OCI-LY7 (cell line): ENCODE results near the gene WNT7B. TPM values are rescaled to one million over a fixed set of nuclear protein-coding genes. Genes with fewer than 3 reads are reported as not detected.

Source experiments
- BruUV-seq: library from RNA; stranded (reverse); fragments of 400-500 nt; replicated peaks from 2 replicates; lab custom pipeline; 2021; lab: Mats Ljungman, UMichigan
- CTCF ChIA-PET: fragments of 300-600 bp; sonication (Branson Sonifier 250); formaldehyde crosslinking; loops from one replicate; lab custom pipeline; 2022; ENCODE audit warnings: antibody characterized with exemption; ENCODE audit not compliant: unreplicated experiment; lab: Charles Lee
- POLR2A ChIA-PET: fragments of 300-600 bp; sonication (Branson Sonifier 250); formaldehyde crosslinking; loops from one replicate; lab custom pipeline; 2022; ENCODE audit warnings: antibody characterized with exemption; lab: Charles Lee
- DNase-seq: peaks from one replicate; pipeline ENCODE4 v3.0.0-alpha.2; 2015; ENCODE audit warnings: low spot score
- H2AFZ ChIP-seq: fragments of 200-600 bp; sonication (generic), shearing (Covaris generic); 2 replicates; pipeline ENCODE4 v1.6.1; 2014; ENCODE audit warnings: mild to moderate bottlenecking, antibody characterized with exemption, low read length, moderate library complexity
- H3K27ac ChIP-seq: fragments of 200-600 bp; sonication (generic); 2 replicates; pipeline ENCODE4 v1.5.1; 2014; ENCODE audit warnings: mixed run types, low read depth, mild to moderate bottlenecking, moderate library complexity, low read length, inconsistent platforms; ENCODE audit not compliant: poor library complexity, severe bottlenecking
- H3K36me3 ChIP-seq: fragments of 200-600 bp; sonication (generic); 2 replicates; pipeline ENCODE4 v1.6.1; 2014; ENCODE audit warnings: mild to moderate bottlenecking, antibody characterized with exemption, low read length, moderate library complexity, mixed read lengths; ENCODE audit not compliant: insufficient read depth
- H3K4me1 ChIP-seq: fragments of 200-600 bp; sonication (generic); 2 replicates; pipeline ENCODE4 v1.5.1; 2014; ENCODE audit warnings: mild to moderate bottlenecking, low read length; ENCODE audit not compliant: insufficient read depth, poor library complexity, severe bottlenecking
- H3K4me2 ChIP-seq: fragments of 200-600 bp; sonication (generic); 2 replicates; pipeline ENCODE4 v1.6.1; 2014; ENCODE audit warnings: mild to moderate bottlenecking, low read length
- H3K4me3 ChIP-seq: fragments of 200-600 bp; sonication (generic); 2 replicates; pipeline ENCODE4 v1.5.1; 2014; ENCODE audit warnings: mild to moderate bottlenecking, low read depth, low read length; ENCODE audit not compliant: poor library complexity, severe bottlenecking
- H3K79me2 ChIP-seq: fragments of 200-600 bp; sonication (generic); 2 replicates; pipeline ENCODE4 v1.6.1; 2016; ENCODE audit warnings: low read depth, mild to moderate bottlenecking, low read length, moderate library complexity, mixed read lengths; ENCODE audit not compliant: insufficient read depth
- H3K9me2 ChIP-seq: fragments of 200-600 bp; sonication (generic); 2 replicates; pipeline ENCODE4 v1.6.1; 2016; ENCODE audit warnings: mild to moderate bottlenecking, low read length, mixed read lengths; ENCODE audit not compliant: insufficient read depth
- H3K9me3 ChIP-seq: fragments of 200-600 bp; sonication (generic); 2 replicates; pipeline ENCODE4 v1.6.1; 2014; ENCODE audit warnings: mild to moderate bottlenecking, mixed run types, low read length, mixed read lengths
- H4K20me1 ChIP-seq: fragments of 200-600 bp; sonication (generic); 2 replicates; pipeline ENCODE4 v1.6.1; 2014; ENCODE audit warnings: mild to moderate bottlenecking, antibody characterized with exemption, low read length, moderate library complexity, mixed read lengths; ENCODE audit not compliant: insufficient read depth
- CTCF ChIP-seq: fragments of 200-600 bp; sonication (generic); conservative IDR thresholded peaks from 2 replicates; pipeline ENCODE4 v1.5.1; 2014; ENCODE audit warnings: mild to moderate bottlenecking, antibody characterized with exemption, low read length, moderate library complexity, mixed read lengths
- EZH2phosphoT487 ChIP-seq: fragments of 200-600 bp; sonication (generic); IDR thresholded peaks from 2 replicates; pipeline ENCODE4 v1.6.1; 2018; ENCODE audit warnings: low read depth, borderline replicate concordance, mild to moderate bottlenecking, mixed run types, antibody characterized with exemption, low read length, moderate library complexity, mixed read lengths
- intact Hi-C: fragments of 100-400 bp; cut with micrococcal nuclease; formaldehyde crosslinking; loops from one replicate; pipeline ENCODE4 v1.10.0; 2022; ENCODE audit not compliant: unreplicated experiment
- total RNA-seq, 2 experiments: library from RNA; depleted of rRNA in 1 of 2; stranded (reverse); fragments of >200 nt in 1 of 2; shearing (Covaris generic) in 1 of 2; gene quantifications; 2 replicates each; pipeline ENCODE4 v1.2.3, GENCODE V29; 2014 to 2022

WNT7B gene
- total RNA-seq, 2 experiments from 2014 or later: not detected

- no peaks in the 10 kb centered on the region for H3K79me2 ChIP-seq
- no peaks in the 10 kb centered on the region for H4K20me1 ChIP-seq
- no peak overlapping the region for H2AFZ ChIP-seq
- POLR2A ChIA-PET: no interaction called here
- CTCF ChIA-PET: no interaction called here
- no peak for DNase-seq
- no TSS peak for BruUV-seq
- intact Hi-C loops: no loop called here
- TF ChIP-seq CTCF (no peak), EZH2phosphoT487 (no peak)
- no peaks in the 10 kb centered on the region for H3K36me3 ChIP-seq
- no peak overlapping the region for H3K4me3 ChIP-seq
- no peaks in the 10 kb centered on the region for H3K9me2 ChIP-seq
- H3K4me1 ChIP-seq: peaks cover 27% of the 10 kb centered on the region
- H3K4me2 ChIP-seq: peak overlapping the region; percentile 27; the same call in 1 of the 2 replicates
- H3K9me3 ChIP-seq: no peaks in the 10 kb centered on the region
- H3K27ac ChIP-seq: no peak overlapping the region
Observed at GRCh38 chr22:46004105-46004866, 27.3 kb upstream of the WNT7B start.

- H3K4me3 ChIP-seq: no peak overlapping the region
- no peaks in the 10 kb centered on the region for H3K79me2 ChIP-seq
- intact Hi-C loops: no loop called here
- ChIA-PET POLR2A (no interaction called here), CTCF (no interaction called here)
- H3K9me2 ChIP-seq: no peaks in the 10 kb centered on the region
- DNase-seq: no peak
- H3K36me3 ChIP-seq: no peaks in the 10 kb centered on the region
- H3K27ac ChIP-seq: no peak overlapping the region
- BruUV-seq: no TSS peak
- no peak for TF ChIP-seq EZH2phosphoT487
- no peak for TF ChIP-seq CTCF
- no peak overlapping the region for H2AFZ ChIP-seq
- no peak overlapping the region for H3K4me2 ChIP-seq
- H3K9me3 ChIP-seq: no peaks in the 10 kb centered on the region
- H4K20me1 ChIP-seq: no peaks in the 10 kb centered on the region
- H3K4me1 ChIP-seq: peaks cover 35% of the 10 kb centered on the region
Observed at GRCh38 chr22:46003271-46004091, 26.5 kb upstream of the WNT7B start.
